MM.1S (cell line): ENCODE results near the gene CIDEC.

Experiments used
- DNase-seq: peaks from one replicate; pipeline ENCODE4 v3.0.0-alpha.2; 2015
- H2AFZ ChIP-seq: fragments of 300-600 bp; sonication (generic); 2 replicates; pipeline ENCODE4 v1.6.0; 2016; ENCODE audit warnings: antibody characterized with exemption, low read length
- H3F3A ChIP-seq: fragments of 300-600 bp; sonication (generic); 2 replicates; pipeline ENCODE4 v1.6.1; 2016; ENCODE audit warnings: mild to moderate bottlenecking, antibody characterized with exemption, low read length, moderate library complexity, mixed read lengths; ENCODE audit not compliant: insufficient read depth
- H3K27ac ChIP-seq: fragments of 300-600 bp; sonication (generic); 2 replicates; pipeline ENCODE4 v1.5.1; 2016; ENCODE audit warnings: mild to moderate bottlenecking, low read length
- H3K27me3 ChIP-seq: fragments of 300-600 bp; sonication (generic); replicated peaks from 2 replicates; pipeline ENCODE4 v1.6.0; 2016; ENCODE audit warnings: low read length; ENCODE audit not compliant: insufficient read depth
- H3K36me3 ChIP-seq: fragments of 300-600 bp; sonication (generic); replicated peaks from 2 replicates; pipeline ENCODE4 v1.6.1; 2016; ENCODE audit warnings: mild to moderate bottlenecking, low read length, mixed read lengths; ENCODE audit not compliant: insufficient read depth
- H3K4me1 ChIP-seq: fragments of 300-600 bp; sonication (generic); 2 replicates; pipeline ENCODE4 v1.6.1; 2016; ENCODE audit warnings: low read length, mixed read lengths
- H3K4me2 ChIP-seq: fragments of 300-600 bp; sonication (generic); 2 replicates; pipeline ENCODE4 v1.6.0; 2016; ENCODE audit warnings: low read depth, low read length
- H3K4me3 ChIP-seq: fragments of 300-600 bp; sonication (generic); 2 replicates; pipeline ENCODE4 v1.5.1; 2016; ENCODE audit warnings: low read length, mixed read lengths
- H3K79me2 ChIP-seq: fragments of 300-600 bp; sonication (generic); 2 replicates; pipeline ENCODE4 v1.6.1; 2016; ENCODE audit warnings: mixed run types, low read length, mixed read lengths
- H3K9ac ChIP-seq: fragments of 300-600 bp; sonication (generic); 2 replicates; pipeline ENCODE4 v1.6.1; 2016; ENCODE audit warnings: low read length, mixed read lengths
- H3K9me2 ChIP-seq: fragments of 300-600 bp; sonication (generic); replicated peaks from 2 replicates; pipeline ENCODE4 v1.6.1; 2016; ENCODE audit warnings: mild to moderate bottlenecking, low read length, mixed read lengths; ENCODE audit not compliant: insufficient read depth
- H3K9me3 ChIP-seq: fragments of 300-600 bp; sonication (generic); replicated peaks from 2 replicates; pipeline ENCODE4 v1.6.1; 2016; ENCODE audit warnings: mild to moderate bottlenecking, low read length, mixed read lengths; ENCODE audit not compliant: insufficient read depth
- H4K20me1 ChIP-seq: fragments of 300-600 bp; sonication (generic); 2 replicates; pipeline ENCODE4 v1.6.1; 2016; ENCODE audit warnings: mild to moderate bottlenecking, low read length, moderate library complexity, mixed read lengths; ENCODE audit not compliant: insufficient read depth
- CTCF ChIP-seq: fragments of 300-600 bp; sonication (generic); IDR thresholded peaks from 2 replicates; pipeline ENCODE4 v1.5.1; 2016; ENCODE audit warnings: antibody characterized with exemption, low read length, mixed read lengths
- EZH2 ChIP-seq: fragments of 300-600 bp; sonication (generic); optimal IDR thresholded peaks from 2 replicates; pipeline ENCODE3; 2017; ENCODE audit warnings: low read depth, mild to moderate bottlenecking, antibody characterized with exemption, low read length, mixed read lengths
- EZH2phosphoT487 ChIP-seq: fragments of 300-600 bp; sonication (generic); IDR thresholded peaks from 2 replicates; pipeline ENCODE4 v1.6.1; 2018; ENCODE audit warnings: antibody characterized with exemption, low read length

Gene CIDEC

GRCh38 chr3:9820543-9820942 lies 59.5 kb downstream of the CIDEC start:
- no peak overlapping the region for H2AFZ ChIP-seq
- no peaks in the 10 kb centered on the region for H3K27me3 ChIP-seq
- H3K4me3 ChIP-seq, result no peak overlapping the region
- TF ChIP-seq EZH2, result no peak
- TF ChIP-seq EZH2phosphoT487, result no peak
- no peak for TF ChIP-seq CTCF
- H3K4me1 ChIP-seq, result no peaks in the 10 kb centered on the region
- no peaks in the 10 kb centered on the region for H3K36me3 ChIP-seq
- no peaks in the 10 kb centered on the region for H4K20me1 ChIP-seq
- H3K9me3 ChIP-seq, result no peaks in the 10 kb centered on the region
- no peak overlapping the region for H3K27ac ChIP-seq
- no peak overlapping the region for H3K4me2 ChIP-seq
- DNase-seq, result no peak
- no peaks in the 10 kb centered on the region for H3K79me2 ChIP-seq
- no peak overlapping the region for H3K9ac ChIP-seq
- no peaks in the 10 kb centered on the region for H3K9me2 ChIP-seq
- no peaks in the 10 kb centered on the region for H3F3A ChIP-seq

- Histone ChIP-seq H3K9me2 (no peaks in the 10 kb centered on the region), H4K20me1 (no peaks in the 10 kb centered on the region), H3K4me1 (no peaks in the 10 kb centered on the region), H3K4me3 (no peak overlapping the region), H3K4me2 (no peak overlapping the region), H3F3A (no peaks in the 10 kb centered on the region), H2AFZ (no peak overlapping the region), H3K9me3 (no peaks in the 10 kb centered on the region), H3K27me3 (no peaks in the 10 kb centered on the region), H3K27ac (no peak overlapping the region), H3K9ac (no peak overlapping the region), H3K36me3 (no peaks in the 10 kb centered on the region), H3K79me2 (no peaks in the 10 kb centered on the region)
- TF ChIP-seq CTCF (no peak), EZH2 (no peak), EZH2phosphoT487 (no peak)
- no peak for DNase-seq
These were observed 61.3 kb downstream of the CIDEC start for GRCh38 chr3:9818666-9819335.

DNA sequence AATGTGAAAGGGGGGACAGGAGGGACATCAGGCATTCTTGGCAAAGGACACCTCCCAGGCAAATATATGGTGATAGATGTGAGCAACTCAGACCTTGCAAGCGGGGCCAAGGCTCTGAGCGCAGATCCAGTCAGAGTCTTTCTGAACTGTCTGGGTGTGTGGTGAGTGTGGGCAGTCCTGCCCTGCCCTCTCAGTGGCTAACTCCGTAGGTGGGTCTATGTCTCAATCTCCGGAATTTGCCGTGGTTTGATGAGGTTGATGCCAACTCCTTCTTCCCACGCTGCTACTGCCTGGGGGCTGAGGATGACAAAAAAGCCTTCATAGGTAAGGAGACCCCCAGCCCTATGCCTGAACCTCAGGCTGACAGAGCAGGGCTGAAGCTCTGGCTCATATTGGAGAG lies 62.6 kb downstream of the CIDEC start:
- Histone ChIP-seq H3K9ac (no peak overlapping the region), H4K20me1 (no peaks in the 10 kb centered on the region), H3F3A (no peaks in the 10 kb centered on the region), H3K9me2 (no peaks in the 10 kb centered on the region), H2AFZ (no peak overlapping the region), H3K4me1 (no peaks in the 10 kb centered on the region), H3K27me3 (no peaks in the 10 kb centered on the region), H3K36me3 (no peaks in the 10 kb centered on the region), H3K79me2 (no peaks in the 10 kb centered on the region), H3K27ac (no peak overlapping the region), H3K9me3 (no peaks in the 10 kb centered on the region), H3K4me3 (no peak overlapping the region), H3K4me2 (no peak overlapping the region)
- no peak for DNase-seq
- TF ChIP-seq EZH2, result no peak
- no peak for TF ChIP-seq EZH2phosphoT487
- no peak for TF ChIP-seq CTCF
